Measurements from ENCODE around the gene KLF1. TPM values are rescaled to one million over a fixed set of nuclear protein-coding genes. Genes with fewer than 3 reads are reported as not detected.

The KLF1 gene
- polyA plus RNA-seq, 1 of the 3 experiments (the other 2 are of a cell fraction), result not detected

- ChIA-PET CTCF (interaction anchor here (0.7 to 5.4 kb wide), 14 partner anchors 13 to 128 kb away, joined by 3 to 28 read pairs (median 4); no protein-coding TSS in a partner anchor), POLR2A (interaction anchor here (0.6 to 1.1 kb wide), 3 partner anchors 16 to 52 kb away, joined by 3 to 5 read pairs (median 3); partner anchors contain the start of gene CALR)
- no peaks in the 10 kb centered on the region for H3K79me2 ChIP-seq (ENCODE audit: insufficient read depth)
- no peak for TF ChIP-seq MEF2A (IDR thresholded peaks at IDR 0.05; ENCODE audit: borderline replicate concordance, low read depth)
- TF ChIP-seq FOXJ3 (CRISPR knock-in tag; IDR thresholded peaks at IDR 0.05), result no peak
- no peak for TF ChIP-seq RCOR1 (IDR thresholded peaks at IDR 0.05; ENCODE audit: low read length)
- no peak for TF ChIP-seq USF2 (IDR thresholded peaks at IDR 0.05; ENCODE audit: borderline replicate concordance, low read depth, low read length)
- TF ChIP-seq CTCF (IDR thresholded peaks at IDR 0.05), result no peak
- no peak for TF ChIP-seq MXI1 (IDR thresholded peaks at IDR 0.05; ENCODE audit: low read depth, low read length)
- TF ChIP-seq RAD21 (IDR thresholded peaks at IDR 0.05; ENCODE audit: low read length), result no peak
- no peak for TF ChIP-seq TCF12 (IDR thresholded peaks at IDR 0.05)
- TF ChIP-seq USF1 (IDR thresholded peaks at IDR 0.05; ENCODE audit: borderline replicate concordance, low read depth), result no peak
- no peak overlapping the region for H3K27ac ChIP-seq (ENCODE audit: low read depth in 2 of 2, low read length in 1 of 2)
- peaks cover 11% of the 10 kb centered on the region; the same call in 1 of the 2 replicates for H3K27me3 ChIP-seq (ENCODE audit: insufficient read depth)
- H3K4me1 ChIP-seq (ENCODE audit: control insufficient read depth in 1 of 2, insufficient read depth in 2 of 2, low read depth in 1 of 2, low read length in 1 of 2), result peaks cover 0 to 5% of the 10 kb centered on the region in 2 experiments; a peak in 1 of 4 replicates
- no peak overlapping the region for H3K9ac ChIP-seq
- H3K36me3 ChIP-seq (replicated peaks in 1 of 2; ENCODE audit: control insufficient read depth in 1 of 2, insufficient read depth in 2 of 2, low read length in 1 of 2), result no peaks in the 10 kb centered on the region
- WGBS (ENCODE audit: low lambda C conversion rate), result 46% methylated on average over 8 of the region's 53 CpGs
- no peak overlapping the region; a peak in 1 of 4 replicates for H3K4me3 ChIP-seq (ENCODE audit: low read depth in 2 of 2, low read length in 1 of 2)
- H4K20me1 ChIP-seq (ENCODE audit: insufficient read depth), result no peaks in the 10 kb centered on the region
- 0 out of 2 replicates have a peak overlapping the region, but pooled peaks have one; percentile 19 for H3K4me2 ChIP-seq
- no peaks in the 10 kb centered on the region for H3K9me3 ChIP-seq
- DNase-seq, result peak; percentile 62
- peaks cover 6% of the 10 kb centered on the region for H3F3A ChIP-seq (replicated peaks; ENCODE audit: insufficient read depth)
- H3K9me2 ChIP-seq, result no peaks in the 10 kb centered on the region
- H2AFZ ChIP-seq (ENCODE audit: low read depth), result no peak overlapping the region
Observed at GRCh38 chr19:12885749-12886650, 1.0 kb downstream of the KLF1 start.

All from SK-N-SH (cell line).